Embryonic facial prominence (tissue), 1 donor: ENCODE measurements around the gene CLDND1.

ENCODE experiments used
- DNase-seq: peaks from one replicate; pipeline ENCODE4 v3.0.0-alpha.2; 2016; ENCODE audit errors: extremely low spot score

CLDND1 gene

GRCh38 chr3:98551754-98552153 is 29.1 kb upstream of the CLDND1 start:
- no peak for DNase-seq

DNA sequence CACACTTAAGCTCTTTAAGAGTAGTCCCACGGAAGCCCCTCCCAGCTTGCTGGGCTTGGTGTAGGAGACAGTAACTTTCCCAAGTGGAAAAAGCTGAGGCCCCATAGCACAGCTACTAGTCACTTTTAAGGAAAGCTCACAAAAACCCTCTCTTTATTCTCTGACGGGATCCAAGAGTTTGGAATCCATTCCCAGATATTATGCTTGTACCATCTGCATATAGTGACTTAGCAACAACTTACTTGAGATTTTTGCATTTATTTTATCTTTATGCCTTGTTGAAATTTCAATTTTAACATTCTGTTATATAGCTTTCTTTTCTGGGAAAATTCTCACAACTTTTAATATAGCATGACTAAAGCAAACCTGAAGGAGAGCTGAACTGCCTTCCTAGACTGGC is 28.5 kb upstream of the CLDND1 start:
- DNase-seq = no peak

- no peak for DNase-seq
Observed at GRCh38 chr3:98550833-98551232, 28.1 kb upstream of the CLDND1 start.

DNA sequence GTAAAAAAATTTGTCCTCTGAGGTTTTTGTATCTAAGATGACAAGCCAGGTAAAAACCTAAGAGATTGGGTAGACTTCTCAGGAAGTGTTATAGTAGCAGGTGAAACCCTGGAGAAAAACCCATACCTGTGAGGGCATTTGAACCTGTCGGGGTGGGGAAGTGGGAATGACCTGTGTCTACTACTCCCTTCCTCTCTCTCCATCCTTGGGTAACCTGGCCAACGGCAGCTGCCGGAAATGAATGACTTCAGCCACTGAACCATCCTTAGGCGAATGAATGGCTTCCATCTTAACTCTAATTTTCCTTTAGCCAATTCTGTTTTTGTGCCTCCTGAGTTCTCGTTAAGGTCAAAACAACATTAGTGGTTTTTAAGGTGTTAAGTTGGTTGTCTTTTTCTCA is 25.8 kb upstream of the CLDND1 start:
- no peak for DNase-seq

DNA sequence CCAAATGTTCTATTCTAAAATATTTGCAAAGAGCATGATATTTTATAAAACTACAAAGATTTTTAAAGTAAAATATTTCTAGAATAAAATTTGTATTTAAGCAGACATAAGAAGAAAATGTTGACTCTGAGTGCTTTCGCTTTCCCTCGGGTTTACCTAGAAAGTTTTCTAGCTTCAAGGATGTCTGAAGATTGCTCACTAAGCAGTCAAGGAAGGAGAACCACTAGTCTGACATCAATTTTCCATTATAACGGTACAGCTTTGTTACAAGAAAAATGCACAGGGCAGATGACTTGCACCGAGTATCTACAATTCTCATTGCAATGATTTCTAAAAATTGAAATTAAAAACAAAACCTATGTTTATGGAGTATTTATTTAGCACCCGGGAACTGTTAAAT is 23.2 kb upstream of the CLDND1 start:
- no peak for DNase-seq

GRCh38 chr3:98542623-98543022 is 19.9 kb upstream of the CLDND1 start:
- DNase-seq = no peak

DNA sequence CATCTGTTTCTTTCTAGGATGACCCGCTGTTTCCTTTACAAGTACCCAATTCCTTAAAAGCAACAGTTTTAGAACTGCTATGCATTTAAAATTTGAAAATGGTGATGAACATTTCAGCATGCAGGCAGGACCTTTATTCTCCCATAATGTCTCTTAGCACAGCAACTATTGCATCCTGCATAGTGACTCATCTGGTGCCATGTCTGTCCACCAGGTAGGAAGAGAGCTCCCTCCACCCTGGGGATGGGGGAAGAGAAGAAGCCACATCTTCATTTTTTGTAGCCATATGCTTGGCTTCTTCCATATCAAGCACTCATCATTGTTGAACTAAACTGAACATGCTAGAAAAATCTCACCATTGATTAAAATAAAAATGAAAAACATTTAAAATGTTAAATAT is 19.0 kb upstream of the CLDND1 start:
- DNase-seq = no peak

GRCh38 chr3:98540346-98540745 is 17.6 kb upstream of the CLDND1 start:
- DNase-seq = no peak

DNA sequence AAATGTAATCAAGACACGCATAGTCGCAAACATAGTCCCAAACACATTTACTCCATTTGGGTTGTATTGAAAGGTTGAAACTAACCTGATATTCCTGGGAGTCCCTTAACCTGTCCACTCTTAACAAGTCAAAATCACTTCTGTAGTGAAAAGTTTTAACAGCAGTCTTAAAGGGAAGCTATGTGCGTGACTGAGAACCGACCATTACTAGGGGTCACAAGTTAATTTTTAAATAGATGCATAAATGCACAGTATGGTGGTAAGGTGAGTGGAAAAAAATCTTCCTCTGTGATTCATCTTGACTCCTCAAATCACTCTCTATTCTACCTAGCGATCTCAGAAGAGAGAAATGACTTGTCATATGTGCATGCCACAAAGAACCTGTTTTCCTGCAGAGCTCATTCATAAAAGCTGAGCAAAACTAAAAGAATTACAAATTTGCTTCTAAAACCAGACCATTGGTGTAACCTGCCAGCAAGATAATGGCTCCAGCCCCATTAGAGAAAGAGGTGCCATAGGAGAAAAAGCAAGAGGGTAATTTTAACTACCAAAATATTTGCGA is 13.8 kb upstream of the CLDND1 start:
- no peak for DNase-seq

- no peak for DNase-seq
Observed at GRCh38 chr3:98534734-98535133, 12.0 kb upstream of the CLDND1 start.

DNA sequence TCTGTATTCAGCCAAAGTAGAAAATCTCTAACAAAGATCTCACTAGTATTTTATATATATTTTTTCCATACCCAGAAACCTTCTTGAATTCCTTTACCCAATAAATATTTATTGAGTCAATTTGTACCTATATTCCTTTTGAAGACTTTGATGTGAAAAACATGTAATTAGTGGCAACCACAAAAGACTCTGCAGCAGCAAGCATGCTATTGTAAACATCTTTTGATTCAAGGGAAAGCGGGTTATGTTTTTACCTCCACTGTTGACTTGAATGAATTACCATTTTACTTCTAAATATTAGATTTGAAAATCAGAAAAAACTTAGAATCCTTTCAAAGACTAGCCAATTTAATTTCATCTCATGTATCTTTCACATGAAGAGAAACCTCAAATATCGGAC is 11.5 kb upstream of the CLDND1 start:
- no peak for DNase-seq

GRCh38 chr3:98532709-98533571 is 10.2 kb upstream of the CLDND1 start:
- DNase-seq = no peak

- no peak for DNase-seq
Observed at GRCh38 chr3:98532275-98532637, 9.6 kb upstream of the CLDND1 start.

DNA sequence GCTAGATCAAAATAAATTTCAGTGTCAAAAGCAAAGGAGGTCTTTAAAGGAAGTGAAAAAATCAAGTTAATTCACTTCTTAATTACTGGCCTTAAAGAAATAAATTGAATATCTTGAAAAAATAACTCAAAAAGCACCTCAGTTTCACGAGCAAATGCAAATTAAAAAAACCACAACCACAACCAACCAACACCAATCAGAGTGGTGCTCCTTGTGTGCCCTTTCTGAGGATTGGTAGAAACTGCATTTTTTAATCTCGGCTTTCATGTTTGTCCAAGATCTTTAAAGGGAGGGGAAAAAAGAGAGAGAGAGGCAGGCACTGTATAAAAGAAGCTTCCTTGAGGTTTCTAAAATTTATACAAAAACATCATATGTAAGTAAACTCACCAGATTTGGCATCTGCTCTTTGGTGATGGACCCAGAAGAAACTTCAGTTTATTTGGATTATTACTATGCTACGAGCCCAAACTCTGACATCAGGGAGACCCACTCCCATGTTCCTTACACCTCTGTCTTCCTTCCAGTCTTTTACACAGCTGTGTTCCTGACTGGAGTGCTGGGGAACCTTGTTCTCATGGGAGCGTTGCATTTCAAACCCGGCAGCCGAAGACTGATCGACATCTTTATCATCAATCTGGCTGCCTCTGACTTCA is 9.0 kb upstream of the CLDND1 start, which contains the start of gene GPR15:
Gene GPR15 (plus strand): TSS at position 357 of the 653 bp plus-strand sequence. CDS start 56 bp downstream, at position 413.
- no peak for DNase-seq

DNA sequence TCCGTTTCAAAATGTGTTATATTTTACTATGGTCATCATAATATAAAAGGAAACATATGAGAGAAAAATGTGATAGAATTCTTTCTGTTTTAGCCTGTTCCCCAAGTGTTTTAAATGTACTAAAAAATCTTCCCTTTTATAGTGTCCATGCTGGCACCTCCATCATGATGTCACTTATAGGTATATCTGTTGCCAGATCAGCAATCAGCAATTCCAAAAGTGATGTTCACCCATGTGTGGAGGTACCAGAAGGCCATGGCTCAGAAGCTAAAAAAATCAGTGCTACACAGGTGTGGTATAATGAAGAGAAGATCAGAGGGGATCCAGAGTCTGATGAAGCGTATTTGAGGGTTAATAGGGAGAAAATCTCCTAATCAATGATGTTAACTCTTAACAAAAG is 8.0 kb upstream of the CLDND1 start:
- no peak for DNase-seq

DNA sequence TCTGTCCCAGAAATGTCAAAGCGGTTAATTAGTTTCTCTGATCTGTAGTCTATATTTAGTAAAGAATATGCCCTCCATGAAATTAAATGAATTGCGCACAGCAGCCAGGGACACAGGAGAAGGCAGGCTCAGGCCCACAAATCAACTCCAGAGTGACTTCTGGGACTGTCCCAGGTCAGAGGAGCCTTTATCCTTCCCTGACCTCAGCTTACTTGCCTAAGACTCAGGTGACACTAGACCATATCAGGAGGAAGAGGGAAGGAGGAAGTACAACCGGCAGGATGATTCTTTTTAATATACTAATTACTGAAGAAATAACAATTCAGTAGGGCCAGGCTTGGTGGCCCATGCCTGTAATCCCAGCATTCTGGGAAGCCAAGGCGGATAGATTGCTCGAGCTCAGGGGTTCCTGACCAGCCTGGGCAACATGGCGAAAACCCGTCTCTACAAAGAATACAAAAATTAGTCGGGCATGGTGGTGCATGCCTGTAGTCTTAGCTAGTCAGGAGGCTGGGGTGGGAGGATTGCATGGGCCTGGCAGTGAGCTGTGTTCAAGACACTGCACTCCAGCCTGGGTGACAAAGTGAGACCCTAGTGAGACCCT is 7.3 kb upstream of the CLDND1 start:
- DNase-seq = no peak

- DNase-seq = no peak
Observed at GRCh38 chr3:98528474-98529346, 6.0 kb upstream of the CLDND1 start.

DNA sequence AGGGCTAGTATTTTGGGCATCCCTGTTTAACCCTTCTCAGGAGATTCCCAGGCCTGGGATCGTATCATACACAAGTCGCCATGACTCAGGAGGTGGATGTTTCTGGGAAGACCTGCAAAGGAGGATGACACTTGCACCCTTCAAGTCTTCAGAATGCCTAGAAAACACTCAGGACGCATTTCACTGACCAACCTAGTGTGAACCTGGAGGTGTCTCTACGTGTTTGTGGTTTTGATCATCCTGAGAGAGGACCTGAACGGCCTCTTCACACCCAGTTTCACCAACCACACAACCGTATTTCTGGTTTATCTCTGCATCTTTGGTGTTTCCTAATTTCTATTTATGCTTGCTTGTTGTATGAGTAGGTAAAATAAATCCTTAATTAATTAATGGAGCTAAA is 2.8 kb upstream of the CLDND1 start:
- DNase-seq = no peak

- peak; percentile 25 for DNase-seq
Observed at GRCh38 chr3:98521897-98522543, 682 bp downstream of the CLDND1 start.

- DNase-seq = no peak
Observed at GRCh38 chr3:98519351-98519750, 3.4 kb downstream of the CLDND1 start.

GRCh38 chr3:98518816-98519215 is 3.9 kb downstream of the CLDND1 start:
- no peak for DNase-seq
